Measurements from ENCODE around the gene TXNRD2. TPM values are rescaled to one million over a fixed set of nuclear protein-coding genes. Genes with fewer than 3 reads are reported as not detected.

TXNRD2 gene
- total RNA-seq, 1 experiment from 2014 or later = 19.7 TPM

- CTCF ChIA-PET = no interaction called here
- Histone ChIP-seq H3K9me3 (ENCODE audit: control insufficient read depth in 1 of 2, insufficient read depth in 1 of 2, low read depth in 1 of 2, low read length in 2 of 2) (no peaks in the 10 kb centered on the region), H3K9me2 (ENCODE audit: insufficient read depth) (no peaks in the 10 kb centered on the region), H3K4me1 (ENCODE audit: control insufficient read depth in 1 of 2, insufficient read depth in 2 of 2, low read length in 2 of 2) (no peaks in the 10 kb centered on the region), H3K9ac (ENCODE audit: low read length) (no peak overlapping the region), H3K4me2 (ENCODE audit: low read length) (no peak overlapping the region), H3K79me2 (ENCODE audit: insufficient read depth, low read length) (no peaks in the 10 kb centered on the region), H3K36me3 (ENCODE audit: control insufficient read depth in 1 of 2, insufficient read depth in 2 of 2, low read length in 2 of 2) (no peaks in the 10 kb centered on the region), H3K27ac (ENCODE audit: low read depth, low read length) (no peak overlapping the region), H2AFZ (ENCODE audit: low read depth, low read length, poor library complexity, severe bottlenecking) (no peak overlapping the region), H4K20me1 (ENCODE audit: insufficient read depth) (no peaks in the 10 kb centered on the region), H3K27me3 (ENCODE audit: insufficient read depth, low read length) (no peaks in the 10 kb centered on the region), H3K4me3 (replicated peaks in 1 of 2; ENCODE audit: low read depth in 1 of 2, low read length in 2 of 2) (no peak overlapping the region)
- RAD21 ChIA-PET (ENCODE audit: low non-redundant PET in 1 of 2, low total read pairs in 2 of 2, uncharacterized antibody in 2 of 2, unreplicated experiment in 2 of 2) = no interaction called here
- POLR2A ChIA-PET = no interaction called here
- intact Hi-C loops (cut with micrococcal nuclease) = no loop called here
- DNase-seq (ENCODE audit: low read depth, low spot score) (no peak), ATAC-seq (no peak)
- TF ChIP-seq EZH2phosphoT487 (IDR thresholded peaks at IDR 0.05; ENCODE audit: borderline replicate concordance) = no peak
- BruUV-seq (replicated peaks) = no TSS peak
Measured at GRCh38 chr22:19929586-19930550, 11.8 kb downstream of the TXNRD2 start.

GRCh38 chr22:19928207-19928606, 13.4 kb downstream of the TXNRD2 start:
- H2AFZ ChIP-seq (ENCODE audit: low read depth, low read length, poor library complexity, severe bottlenecking) = no peak overlapping the region
- CTCF ChIA-PET = interaction anchor here (0.9 kb wide), 1 partner anchor 26 kb away, joined by 3 read pairs; no protein-coding TSS in a partner anchor
- no peaks in the 10 kb centered on the region for H3K27me3 ChIP-seq (ENCODE audit: insufficient read depth, low read length)
- no peaks in the 10 kb centered on the region for H3K9me3 ChIP-seq (ENCODE audit: control insufficient read depth in 1 of 2, insufficient read depth in 1 of 2, low read depth in 1 of 2, low read length in 2 of 2)
- H3K4me2 ChIP-seq (ENCODE audit: low read length) = no peak overlapping the region
- POLR2A ChIA-PET = no interaction called here
- no peaks in the 10 kb centered on the region for H3K36me3 ChIP-seq (ENCODE audit: control insufficient read depth in 1 of 2, insufficient read depth in 2 of 2, low read length in 2 of 2)
- intact Hi-C loops (cut with micrococcal nuclease) = no loop called here
- RAD21 ChIA-PET (ENCODE audit: low non-redundant PET in 1 of 2, low total read pairs in 2 of 2, uncharacterized antibody in 2 of 2, unreplicated experiment in 2 of 2) = no interaction called here
- no peaks in the 10 kb centered on the region for H3K9me2 ChIP-seq (ENCODE audit: insufficient read depth)
- H3K4me3 ChIP-seq (replicated peaks in 1 of 2; ENCODE audit: low read depth in 1 of 2, low read length in 2 of 2) = no peak overlapping the region
- no TSS peak for BruUV-seq (replicated peaks)
- H3K79me2 ChIP-seq (ENCODE audit: insufficient read depth, low read length) = no peaks in the 10 kb centered on the region
- ATAC-seq (no peak), DNase-seq (ENCODE audit: low read depth, low spot score) (no peak)
- no peak overlapping the region for H3K27ac ChIP-seq (ENCODE audit: low read depth, low read length)
- no peak overlapping the region for H3K9ac ChIP-seq (ENCODE audit: low read length)
- no peaks in the 10 kb centered on the region for H3K4me1 ChIP-seq (ENCODE audit: control insufficient read depth in 1 of 2, insufficient read depth in 2 of 2, low read length in 2 of 2)
- no peaks in the 10 kb centered on the region for H4K20me1 ChIP-seq (ENCODE audit: insufficient read depth)
- TF ChIP-seq ZBTB33 (IDR thresholded peaks at IDR 0.05; ENCODE audit: extremely low read depth, insufficient replicate concordance, low read length) = no peak
- TF ChIP-seq EZH2 (IDR thresholded peaks at IDR 0.05) = no peak
- TF ChIP-seq FOSL1 (IDR thresholded peaks at IDR 0.05; ENCODE audit: low read depth) = no peak
- no peak for TF ChIP-seq ELF1 (IDR thresholded peaks at IDR 0.05; ENCODE audit: borderline replicate concordance, low read depth)
- TF ChIP-seq JUND (IDR thresholded peaks at IDR 0.05) = no peak
- TF ChIP-seq CBX3 (IDR thresholded peaks at IDR 0.05; ENCODE audit: low read depth) = no peak
- no peak for TF ChIP-seq ZFX (IDR thresholded peaks at IDR 0.05)
- no peak for TF ChIP-seq REST (IDR thresholded peaks at IDR 0.05; ENCODE audit: low read depth)
- no peak for TF ChIP-seq CTCF (IDR thresholded peaks at IDR 0.05 in 2 of 3, conservative IDR thresholded peaks at IDR 0.05 in 1 of 3; ENCODE audit: borderline replicate concordance in 1 of 3, insufficient read depth in 1 of 3, low read depth in 2 of 3, low read length in 2 of 3)
- TF ChIP-seq POLR2A (IDR thresholded peaks at IDR 0.05; ENCODE audit: borderline replicate concordance, extremely low read depth, insufficient read depth, insufficient read length) = no peak
- TF ChIP-seq CEBPB (IDR thresholded peaks at IDR 0.05; ENCODE audit: low read depth) = no peak

Data from HCT116 (cell line).